Cardiac muscle cell (in vitro differentiated cells and primary cell): ENCODE data around the gene ERC1. TPM values are rescaled to one million over a fixed set of nuclear protein-coding genes. Genes with fewer than 3 reads are reported as not detected.
A peak's percentile ranks its signal among the peaks of the same experiment; 100 is the strongest.

Experiments used
- DNase-seq, 2 donors: peaks; one replicate each; pipeline versions ENCODE4 v3.0.0 to v3.0.0-alpha.2; 2010 to 2017; ENCODE audit warnings: low read depth in 1 of 2, low spot score in 1 of 2
- H3K27ac ChIP-seq: fragments of 200-600 bp; sonication (generic); 2 replicates; pipeline ENCODE4 v1.5.1; 2016
- H3K27me3 ChIP-seq: fragments of 200-600 bp; sonication (generic); 2 replicates; pipeline ENCODE4 v1.6.0; 2016; ENCODE audit warnings: control low read depth
- H3K36me3 ChIP-seq: fragments of 200-600 bp; sonication (generic); 2 replicates; pipeline ENCODE4 v1.5.1; 2016; ENCODE audit warnings: control low read depth
- H3K4me1 ChIP-seq: fragments of 200-600 bp; sonication (generic); 2 replicates; pipeline ENCODE4 v1.8.1; 2017; ENCODE audit warnings: low read depth, mild to moderate bottlenecking, mixed run types
- H3K4me3 ChIP-seq: fragments of 200-600 bp; sonication (generic); 2 replicates; pipeline ENCODE4 v1.5.1; 2016; ENCODE audit warnings: mild to moderate bottlenecking
- H3K9me3 ChIP-seq: fragments of 200-600 bp; sonication (generic); 2 replicates; pipeline ENCODE4 v1.5.1; 2017; ENCODE audit warnings: low read depth, mild to moderate bottlenecking, control low read depth
- polyA plus RNA-seq: library from polyadenylated mRNA; unstranded; fragments of >200 nt; fragmentation: Nextera tagmentation; extraction: Ambion mirVana; gene quantifications from 2 replicates; pipeline ENCODE4 v1.2.1, GENCODE V29; 2016
- total RNA-seq: library from RNA; depleted of rRNA; stranded (reverse); fragments of >200 nt; gene quantifications from 2 replicates; pipeline ENCODE4 v1.2.3, GENCODE V29; 2016
- TF ChIP-seq, protein P1 (sequence below): IDR thresholded peaks from 2 replicates; pipeline ENCODE4 v1.5.1; 2012; ENCODE audit warnings: low read depth, mild to moderate bottlenecking, low read length

ERC1 gene
- total and polyA plus RNA-seq, 2 experiments from 2014 or later = 34.1 to 46.3 TPM

GRCh38 chr12:1277905-1278304 lies 286.9 kb downstream of the ERC1 start:
- H3K4me3 ChIP-seq = no peak overlapping the region
- H3K9me3 ChIP-seq = no peaks in the 10 kb centered on the region
- H3K36me3 ChIP-seq = no peaks in the 10 kb centered on the region
- H3K4me1 ChIP-seq = peaks cover 30% of the 10 kb centered on the region
- TF ChIP-seq, protein P1, sequence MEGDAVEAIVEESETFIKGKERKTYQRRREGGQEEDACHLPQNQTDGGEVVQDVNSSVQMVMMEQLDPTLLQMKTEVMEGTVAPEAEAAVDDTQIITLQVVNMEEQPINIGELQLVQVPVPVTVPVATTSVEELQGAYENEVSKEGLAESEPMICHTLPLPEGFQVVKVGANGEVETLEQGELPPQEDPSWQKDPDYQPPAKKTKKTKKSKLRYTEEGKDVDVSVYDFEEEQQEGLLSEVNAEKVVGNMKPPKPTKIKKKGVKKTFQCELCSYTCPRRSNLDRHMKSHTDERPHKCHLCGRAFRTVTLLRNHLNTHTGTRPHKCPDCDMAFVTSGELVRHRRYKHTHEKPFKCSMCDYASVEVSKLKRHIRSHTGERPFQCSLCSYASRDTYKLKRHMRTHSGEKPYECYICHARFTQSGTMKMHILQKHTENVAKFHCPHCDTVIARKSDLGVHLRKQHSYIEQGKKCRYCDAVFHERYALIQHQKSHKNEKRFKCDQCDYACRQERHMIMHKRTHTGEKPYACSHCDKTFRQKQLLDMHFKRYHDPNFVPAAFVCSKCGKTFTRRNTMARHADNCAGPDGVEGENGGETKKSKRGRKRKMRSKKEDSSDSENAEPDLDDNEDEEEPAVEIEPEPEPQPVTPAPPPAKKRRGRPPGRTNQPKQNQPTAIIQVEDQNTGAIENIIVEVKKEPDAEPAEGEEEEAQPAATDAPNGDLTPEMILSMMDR = no peak
- peak overlapping the region; percentile 69 for H3K27ac ChIP-seq
- peak in 1 of 2 donors; percentile 75 for DNase-seq
- no peaks in the 10 kb centered on the region for H3K27me3 ChIP-seq

DNA sequence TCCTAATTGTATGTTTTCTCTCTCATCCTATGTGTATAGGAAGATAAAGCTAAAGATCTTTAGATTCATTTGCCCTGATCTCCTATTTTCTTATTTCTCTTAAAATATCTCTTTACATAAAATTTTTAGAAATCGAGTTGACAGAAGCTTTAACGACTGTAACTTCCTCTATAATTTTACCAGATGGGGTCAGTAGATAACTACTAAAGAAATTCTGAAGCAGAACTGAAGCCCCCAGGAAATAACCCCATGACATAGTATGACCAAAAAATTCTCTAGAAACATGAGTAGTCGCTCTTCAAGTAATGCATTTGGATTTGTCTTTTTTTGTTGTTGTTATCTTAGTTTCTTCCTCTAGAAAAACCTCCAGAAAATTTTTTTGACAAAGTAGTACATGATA lies 288.0 kb downstream of the ERC1 start:
- DNase-seq = peak in 1 of 2 donors; percentile 2
- no peak overlapping the region for H3K4me3 ChIP-seq
- H3K36me3 ChIP-seq = no peaks in the 10 kb centered on the region
- H3K27me3 ChIP-seq = no peaks in the 10 kb centered on the region
- TF ChIP-seq, protein P1 = no peak
- H3K27ac ChIP-seq = peak overlapping the region; percentile 69
- peaks cover 30% of the 10 kb centered on the region for H3K4me1 ChIP-seq
- H3K9me3 ChIP-seq = no peaks in the 10 kb centered on the region

DNA sequence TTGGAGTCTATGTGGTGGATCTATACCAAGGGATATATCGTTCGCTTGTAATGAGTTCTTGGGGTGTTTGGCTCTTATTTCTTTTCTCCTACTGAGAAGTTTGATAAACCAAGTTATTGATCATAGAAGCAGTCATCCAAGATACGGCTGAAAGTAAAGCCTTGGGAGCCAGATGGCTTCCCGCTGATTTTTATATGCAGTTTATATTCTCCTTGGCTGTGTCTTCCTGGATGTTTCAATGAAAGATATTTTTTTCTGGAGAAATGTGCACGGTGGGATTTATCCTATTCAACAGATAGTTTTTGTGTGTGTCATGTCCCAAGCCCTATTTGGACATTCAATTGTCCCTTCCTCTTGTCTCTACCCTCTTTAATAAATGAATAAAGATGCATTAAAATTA lies 289.0 kb downstream of the ERC1 start:
- H3K4me1 ChIP-seq = peaks cover 30% of the 10 kb centered on the region
- no peak overlapping the region for H3K27ac ChIP-seq
- TF ChIP-seq, protein P1 = no peak
- H3K27me3 ChIP-seq = no peaks in the 10 kb centered on the region
- H3K9me3 ChIP-seq = no peaks in the 10 kb centered on the region
- H3K4me3 ChIP-seq = no peak overlapping the region
- no peak for DNase-seq
- H3K36me3 ChIP-seq = no peaks in the 10 kb centered on the region

DNA sequence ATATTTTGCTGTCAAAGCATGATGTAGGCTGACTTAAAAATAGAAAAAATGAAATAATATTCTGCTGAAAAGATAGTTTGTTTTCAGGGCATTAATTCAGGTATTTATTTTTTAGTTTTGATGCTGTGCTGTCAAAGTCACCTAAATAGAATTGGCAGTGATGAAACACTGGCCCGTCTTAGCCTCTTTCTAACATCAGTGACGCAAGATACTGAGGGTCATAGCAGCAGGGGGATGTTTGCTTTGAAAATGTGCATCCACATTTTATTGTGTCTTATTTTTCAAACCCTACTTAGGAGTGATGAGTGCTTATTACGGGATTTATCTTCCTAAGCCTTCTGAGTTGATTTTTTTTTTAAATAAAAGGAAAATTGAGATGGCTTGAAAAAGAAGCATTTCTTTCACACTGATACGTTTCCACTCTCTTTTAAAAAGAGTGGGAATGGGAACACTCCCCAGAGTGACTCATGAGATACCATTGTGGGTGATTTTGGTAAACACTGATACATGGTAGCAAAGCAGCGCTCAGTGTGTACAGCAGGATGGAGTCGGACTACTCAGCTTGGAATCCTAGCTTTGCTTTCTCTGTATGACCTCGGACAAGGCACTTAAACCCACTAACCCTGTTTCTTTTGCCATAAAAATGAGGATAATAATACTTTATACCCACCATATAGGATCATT lies 290.8 kb downstream of the ERC1 start:
- H3K9me3 ChIP-seq = no peaks in the 10 kb centered on the region
- no peaks in the 10 kb centered on the region for H3K27me3 ChIP-seq
- TF ChIP-seq, protein P1 = no peak
- H3K36me3 ChIP-seq = no peaks in the 10 kb centered on the region
- H3K4me3 ChIP-seq = no peak overlapping the region
- peak in 1 of 2 donors; percentile 66 for DNase-seq
- no peak overlapping the region for H3K27ac ChIP-seq
- H3K4me1 ChIP-seq = peaks cover 30% of the 10 kb centered on the region

DNA sequence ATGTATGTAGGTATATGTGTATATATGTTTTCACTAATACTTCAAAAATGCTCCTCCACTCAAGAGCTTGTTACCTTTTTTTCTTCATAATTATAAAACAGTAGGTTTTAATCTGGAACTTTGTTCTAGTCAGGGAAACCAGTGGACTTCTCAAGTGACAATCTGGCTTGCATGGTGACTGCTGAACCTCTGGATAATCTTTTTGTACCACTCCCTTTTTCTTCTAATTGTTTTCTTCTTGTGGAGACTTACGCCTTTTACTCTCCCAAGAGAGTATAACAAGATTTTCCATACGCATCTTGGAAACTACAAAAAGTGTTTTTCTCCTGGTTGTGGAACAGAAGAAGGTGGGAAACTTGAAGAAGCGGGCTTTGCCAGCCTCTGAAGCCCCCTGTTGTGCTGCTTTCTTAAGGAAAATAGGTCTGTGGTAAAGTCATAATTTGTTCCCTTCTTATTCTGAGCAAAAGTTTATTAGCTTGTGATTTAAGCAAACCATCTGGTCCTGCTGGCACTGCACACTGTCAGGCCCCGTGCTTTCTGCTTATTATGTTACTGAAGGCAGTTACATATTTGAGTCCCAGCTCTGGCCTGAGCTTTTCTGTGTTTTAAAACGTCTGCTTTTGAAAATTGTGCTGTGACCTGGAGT lies 291.8 kb downstream of the ERC1 start:
- TF ChIP-seq, protein P1 = no peak
- DNase-seq = no peak
- H3K4me3 ChIP-seq = no peak overlapping the region
- H3K27me3 ChIP-seq = no peaks in the 10 kb centered on the region
- H3K36me3 ChIP-seq = no peaks in the 10 kb centered on the region
- no peak overlapping the region for H3K27ac ChIP-seq
- H3K9me3 ChIP-seq = no peaks in the 10 kb centered on the region
- peaks cover 30% of the 10 kb centered on the region for H3K4me1 ChIP-seq
